SK-N-SH treated with all-trans-retinoic acid at 6 μM for 48 hours (cell line): ENCODE results near the gene CASKIN1.

Source experiments
- ATAC-seq: fragments of 200-7000 bp; cut with Tn5 transposase; 3 replicates; pipeline ENCODE4 v1.9.1; 2020; ENCODE audit warnings: mild to moderate bottlenecking, moderate library complexity
- BACH2 ChIP-seq: fragments of 250-450 bp; sonication (Bioruptor Pico); IDR thresholded peaks from 2 replicates; pipeline ENCODE4 v1.9.0; 2021; ENCODE audit warnings: mild to moderate bottlenecking, borderline replicate concordance
- CREB5 ChIP-seq: fragments of 250-450 bp; sonication (Bioruptor Pico); IDR thresholded peaks from 2 replicates; pipeline ENCODE4 v1.5.1; 2020; ENCODE audit warnings: low read depth, mild to moderate bottlenecking, moderate library complexity
- CSDC2 ChIP-seq: fragments of 250-450 bp; sonication (Bioruptor Pico); IDR thresholded peaks from 2 replicates; pipeline ENCODE4 v1.5.0; 2020; ENCODE audit warnings: mild to moderate bottlenecking, moderate library complexity
- GLIS3 ChIP-seq: fragments of 250-450 bp; sonication (Bioruptor Pico); IDR thresholded peaks from 2 replicates; pipeline ENCODE4 v1.5.0; 2020; ENCODE audit warnings: mild to moderate bottlenecking, moderate library complexity
- ISL1 ChIP-seq: fragments of 250-450 bp; sonication (Bioruptor Pico); IDR thresholded peaks from 2 replicates; pipeline ENCODE4 v2.1.2; 2022; ENCODE audit warnings: mild to moderate bottlenecking, moderate library complexity
- OSR1 ChIP-seq: fragments of 250-450 bp; sonication (Bioruptor Pico); IDR thresholded peaks from 2 replicates; pipeline ENCODE4 v1.8.0; 2022; ENCODE audit warnings: moderate library complexity, mild to moderate bottlenecking, inconsistent platforms
- PPARA ChIP-seq: fragments of 250-450 bp; sonication (Bioruptor Pico); IDR thresholded peaks from 2 replicates; pipeline ENCODE4 v1.5.0; 2020; ENCODE audit warnings: mild to moderate bottlenecking, borderline replicate concordance
- SNAI2 ChIP-seq: fragments of 250-450 bp; sonication (Bioruptor Pico); IDR thresholded peaks from 2 replicates; pipeline ENCODE4 v1.5.0; 2020; ENCODE audit warnings: mild to moderate bottlenecking, moderate library complexity
- TCF4 ChIP-seq: fragments of 250-450 bp; sonication (Bioruptor Pico); IDR thresholded peaks from 2 replicates; pipeline ENCODE4 v1.8.0; 2021; ENCODE audit warnings: mild to moderate bottlenecking, moderate library complexity, borderline replicate concordance
- TOX ChIP-seq: fragments of 250-450 bp; sonication (Bioruptor Pico); IDR thresholded peaks from 2 replicates; pipeline ENCODE4 v1.8.0; 2021; ENCODE audit warnings: mild to moderate bottlenecking, moderate library complexity, borderline replicate concordance
- TSHZ2 ChIP-seq: fragments of 250-450 bp; sonication (Bioruptor Pico); IDR thresholded peaks from 2 replicates; pipeline ENCODE4 v1.5.0; 2020; ENCODE audit warnings: mild to moderate bottlenecking, moderate library complexity
- ZFP30 ChIP-seq: fragments of 450-650 bp; formaldehyde crosslinking; IDR thresholded peaks from 2 replicates; pipeline ENCODE4 v1.5.0; 2022; ENCODE audit warnings: mild to moderate bottlenecking, moderate library complexity
- ZNF565 ChIP-seq: fragments of 450-650 bp; formaldehyde crosslinking; conservative IDR thresholded peaks from 2 replicates; pipeline ENCODE4 v1.5.0; 2020; ENCODE audit warnings: low read depth, mild to moderate bottlenecking, moderate library complexity
- ZNF70 ChIP-seq: fragments of 450-650 bp; formaldehyde crosslinking; IDR thresholded peaks from 2 replicates; pipeline ENCODE4 v1.5.0; 2020; ENCODE audit warnings: mild to moderate bottlenecking, moderate library complexity
- ZNF8 ChIP-seq: fragments of 450-650 bp; formaldehyde crosslinking; IDR thresholded peaks from 2 replicates; pipeline ENCODE4 v1.5.0; 2020; ENCODE audit warnings: mild to moderate bottlenecking, moderate library complexity
- TF ChIP-seq, protein P1 (sequence below): fragments of 250-450 bp; sonication (Bioruptor Pico); IDR thresholded peaks from 2 replicates; pipeline ENCODE4 v1.8.0; 2020; ENCODE audit warnings: mild to moderate bottlenecking, moderate library complexity, borderline replicate concordance
- TF ChIP-seq, protein P2 (sequence below): fragments of 250-450 bp; sonication (Bioruptor Pico); IDR thresholded peaks from 2 replicates; pipeline ENCODE4 v1.5.1; 2021; ENCODE audit warnings: mild to moderate bottlenecking, moderate library complexity
- TF ChIP-seq, protein P3 (sequence below): fragments of 250-450 bp; sonication (Bioruptor Pico); IDR thresholded peaks from 2 replicates; pipeline ENCODE4 v1.8.0; 2021; ENCODE audit warnings: low read depth, mild to moderate bottlenecking, moderate library complexity, borderline replicate concordance

The CASKIN1 gene

GRCh38 chr16:2166263-2167067 lies 29.9 kb downstream of the CASKIN1 start (continued):
- TF ChIP-seq TSHZ2 (CRISPR knock-in tag) (no peak), BACH2 (CRISPR knock-in tag) (no peak)
- TF ChIP-seq, protein P1, sequence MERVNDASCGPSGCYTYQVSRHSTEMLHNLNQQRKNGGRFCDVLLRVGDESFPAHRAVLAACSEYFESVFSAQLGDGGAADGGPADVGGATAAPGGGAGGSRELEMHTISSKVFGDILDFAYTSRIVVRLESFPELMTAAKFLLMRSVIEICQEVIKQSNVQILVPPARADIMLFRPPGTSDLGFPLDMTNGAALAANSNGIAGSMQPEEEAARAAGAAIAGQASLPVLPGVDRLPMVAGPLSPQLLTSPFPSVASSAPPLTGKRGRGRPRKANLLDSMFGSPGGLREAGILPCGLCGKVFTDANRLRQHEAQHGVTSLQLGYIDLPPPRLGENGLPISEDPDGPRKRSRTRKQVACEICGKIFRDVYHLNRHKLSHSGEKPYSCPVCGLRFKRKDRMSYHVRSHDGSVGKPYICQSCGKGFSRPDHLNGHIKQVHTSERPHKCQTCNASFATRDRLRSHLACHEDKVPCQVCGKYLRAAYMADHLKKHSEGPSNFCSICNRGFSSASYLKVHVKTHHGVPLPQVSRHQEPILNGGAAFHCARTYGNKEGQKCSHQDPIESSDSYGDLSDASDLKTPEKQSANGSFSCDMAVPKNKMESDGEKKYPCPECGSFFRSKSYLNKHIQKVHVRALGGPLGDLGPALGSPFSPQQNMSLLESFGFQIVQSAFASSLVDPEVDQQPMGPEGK (CRISPR knock-in tag) = no peak
- TF ChIP-seq, protein P2, sequence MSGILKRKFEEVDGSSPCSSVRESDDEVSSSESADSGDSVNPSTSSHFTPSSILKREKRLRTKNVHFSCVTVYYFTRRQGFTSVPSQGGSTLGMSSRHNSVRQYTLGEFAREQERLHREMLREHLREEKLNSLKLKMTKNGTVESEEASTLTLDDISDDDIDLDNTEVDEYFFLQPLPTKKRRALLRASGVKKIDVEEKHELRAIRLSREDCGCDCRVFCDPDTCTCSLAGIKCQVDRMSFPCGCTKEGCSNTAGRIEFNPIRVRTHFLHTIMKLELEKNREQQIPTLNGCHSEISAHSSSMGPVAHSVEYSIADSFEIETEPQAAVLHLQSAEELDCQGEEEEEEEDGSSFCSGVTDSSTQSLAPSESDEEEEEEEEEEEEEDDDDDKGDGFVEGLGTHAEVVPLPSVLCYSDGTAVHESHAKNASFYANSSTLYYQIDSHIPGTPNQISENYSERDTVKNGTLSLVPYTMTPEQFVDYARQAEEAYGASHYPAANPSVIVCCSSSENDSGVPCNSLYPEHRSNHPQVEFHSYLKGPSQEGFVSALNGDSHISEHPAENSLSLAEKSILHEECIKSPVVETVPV (CRISPR knock-in tag) = no peak

DNA sequence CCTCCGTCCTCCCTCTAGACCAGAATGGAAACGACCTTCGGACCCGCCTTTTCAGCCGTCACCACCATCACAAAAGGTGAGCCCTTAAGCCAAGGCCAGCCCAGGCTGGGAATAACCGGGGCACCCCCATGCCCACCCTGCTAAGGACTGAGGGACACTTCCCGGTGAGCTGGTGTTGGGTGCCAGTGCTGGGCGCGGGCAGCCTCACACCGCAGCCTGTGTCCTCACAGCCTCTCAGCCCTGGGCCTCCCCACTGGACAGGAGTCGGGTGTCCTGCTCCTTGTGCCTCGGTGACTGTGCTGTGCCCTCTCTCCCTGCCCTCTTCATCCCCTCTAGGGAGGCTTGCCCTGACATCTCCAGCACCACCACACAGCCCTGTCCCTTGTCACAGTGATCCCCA lies 30.5 kb downstream of the CASKIN1 start:
- TF ChIP-seq PPARA (CRISPR knock-in tag) (no peak), OSR1 (CRISPR knock-in tag) (no peak), CREB5 (no peak)
- TF ChIP-seq, protein P2 (CRISPR knock-in tag) = no peak
- TF ChIP-seq, protein P1 (CRISPR knock-in tag) = no peak
- TF ChIP-seq, protein P3, sequence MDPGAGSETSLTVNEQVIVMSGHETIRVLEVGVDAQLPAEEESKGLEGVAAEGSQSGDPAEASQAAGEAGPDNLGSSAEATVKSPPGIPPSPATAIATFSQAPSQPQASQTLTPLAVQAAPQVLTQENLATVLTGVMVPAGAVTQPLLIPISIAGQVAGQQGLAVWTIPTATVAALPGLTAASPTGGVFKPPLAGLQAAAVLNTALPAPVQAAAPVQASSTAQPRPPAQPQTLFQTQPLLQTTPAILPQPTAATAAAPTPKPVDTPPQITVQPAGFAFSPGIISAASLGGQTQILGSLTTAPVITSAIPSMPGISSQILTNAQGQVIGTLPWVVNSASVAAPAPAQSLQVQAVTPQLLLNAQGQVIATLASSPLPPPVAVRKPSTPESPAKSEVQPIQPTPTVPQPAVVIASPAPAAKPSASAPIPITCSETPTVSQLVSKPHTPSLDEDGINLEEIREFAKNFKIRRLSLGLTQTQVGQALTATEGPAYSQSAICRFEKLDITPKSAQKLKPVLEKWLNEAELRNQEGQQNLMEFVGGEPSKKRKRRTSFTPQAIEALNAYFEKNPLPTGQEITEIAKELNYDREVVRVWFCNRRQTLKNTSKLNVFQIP (CRISPR knock-in tag) = no peak
- no peak for ATAC-seq

- ATAC-seq = no peak
- TF ChIP-seq, protein P1 (CRISPR knock-in tag) = no peak
- TF ChIP-seq TOX (CRISPR knock-in tag) (no peak), ISL1 (CRISPR knock-in tag) (no peak), GLIS3 (CRISPR knock-in tag) (no peak), ZNF8 (no peak), TCF4 (CRISPR knock-in tag) (no peak), ZFP30 (CRISPR knock-in tag) (no peak), PPARA (CRISPR knock-in tag) (no peak), SNAI2 (CRISPR knock-in tag) (no peak), ZNF565 (no peak), CSDC2 (CRISPR knock-in tag) (no peak), ZNF70 (CRISPR knock-in tag) (no peak)
- TF ChIP-seq, protein P3 (CRISPR knock-in tag) = no peak
Observed at GRCh38 chr16:2163211-2163881, 33.1 kb downstream of the CASKIN1 start.
